GM18868 (cell line): ENCODE results near the gene GRIP1.

Source experiments
- ATAC-seq: cut with Tn5 transposase; IDR thresholded peaks from one replicate; pipeline ENCODE4 v1.9.1; 2021; ENCODE audit warnings: mild to moderate bottlenecking, moderate library complexity; ENCODE audit not compliant: unreplicated experiment

The GRIP1 gene

DNA sequence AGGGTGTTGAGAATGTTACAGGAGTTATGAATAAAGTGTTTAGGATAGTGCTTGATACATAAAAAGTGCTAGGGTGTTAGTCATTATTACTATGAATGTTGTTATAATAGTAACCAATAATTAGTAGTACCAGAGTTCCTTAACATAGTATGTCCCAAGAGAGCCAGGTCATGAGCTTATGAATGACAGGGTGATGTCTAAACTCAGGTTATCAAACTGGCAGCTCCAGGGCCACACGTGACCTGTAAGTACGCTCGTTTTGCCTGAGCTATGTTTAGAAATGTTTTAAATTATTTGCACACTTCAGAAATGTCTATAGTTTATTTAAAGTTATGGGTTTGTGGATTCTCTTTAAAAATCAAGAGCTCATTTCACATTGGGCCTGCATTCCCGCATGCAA, 14.1 kb upstream of the GRIP1 start:
- no peak for ATAC-seq

DNA sequence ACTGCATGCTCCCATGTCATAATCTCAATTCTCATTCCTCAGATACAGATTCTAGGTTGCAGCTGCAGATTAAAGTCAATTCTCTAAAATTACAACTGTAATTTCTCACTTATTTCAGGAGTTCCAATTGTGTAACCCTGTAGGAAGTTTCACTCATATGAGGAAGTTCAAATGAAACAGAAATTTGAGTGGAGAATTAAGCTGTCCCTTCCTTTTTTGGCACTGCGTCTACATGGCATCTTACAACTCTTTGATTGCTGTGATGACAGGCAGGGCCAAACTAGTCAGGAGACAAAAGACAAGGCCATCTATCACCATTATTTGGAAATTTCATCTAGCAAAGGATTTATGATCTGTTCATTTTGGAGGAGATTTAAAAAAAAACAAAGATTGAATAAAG, 13.3 kb upstream of the GRIP1 start:
- ATAC-seq: no peak

DNA sequence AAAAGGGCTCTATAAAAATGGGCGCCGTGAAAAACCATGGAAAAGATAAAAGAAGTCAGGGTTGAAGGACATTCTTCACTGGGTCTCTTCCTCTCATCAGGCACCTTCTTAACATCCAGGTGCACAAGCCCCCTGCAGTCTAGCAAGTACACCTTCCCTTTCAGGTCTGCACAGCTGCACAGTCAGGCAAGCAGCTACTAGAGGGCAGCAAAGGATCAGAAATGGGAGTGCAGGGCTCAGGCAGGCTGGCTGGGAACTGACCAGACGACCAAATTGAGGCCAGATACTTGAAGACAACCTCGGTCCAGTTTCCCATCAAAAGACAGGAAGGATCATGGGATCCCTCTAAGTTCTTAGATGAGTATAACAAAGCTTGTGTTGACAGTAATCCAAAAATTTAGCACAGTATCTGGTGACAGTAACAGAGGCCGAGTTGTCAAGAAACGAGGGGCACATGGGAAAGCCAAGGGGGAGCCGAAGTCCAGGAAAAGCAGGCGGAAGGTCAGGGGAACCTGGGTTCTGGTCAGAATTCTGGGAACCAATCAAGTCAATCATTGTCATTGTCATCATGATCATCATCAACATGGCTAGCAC, 10.1 kb upstream of the GRIP1 start:
- ATAC-seq: peak; percentile 71

DNA sequence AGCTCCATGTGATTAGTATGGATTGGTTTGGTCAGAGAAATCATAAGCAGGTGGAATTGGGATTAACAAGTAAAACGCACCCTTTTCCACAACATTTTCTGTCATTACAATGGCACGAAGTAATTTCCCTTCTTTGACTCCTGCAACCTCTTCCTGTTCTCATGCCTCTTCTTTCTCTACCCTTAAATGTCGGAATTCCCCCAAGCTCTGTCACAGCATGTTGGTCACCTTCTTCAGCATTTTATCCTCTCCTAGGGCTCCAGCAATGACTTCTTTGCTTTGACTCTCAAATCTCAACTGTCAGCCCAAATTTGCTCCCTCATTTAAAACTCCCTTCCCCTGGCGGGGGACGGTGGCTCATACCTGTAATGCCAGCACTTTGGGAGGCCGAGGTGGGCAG, 5.3 kb upstream of the GRIP1 start:
- ATAC-seq: no peak

DNA sequence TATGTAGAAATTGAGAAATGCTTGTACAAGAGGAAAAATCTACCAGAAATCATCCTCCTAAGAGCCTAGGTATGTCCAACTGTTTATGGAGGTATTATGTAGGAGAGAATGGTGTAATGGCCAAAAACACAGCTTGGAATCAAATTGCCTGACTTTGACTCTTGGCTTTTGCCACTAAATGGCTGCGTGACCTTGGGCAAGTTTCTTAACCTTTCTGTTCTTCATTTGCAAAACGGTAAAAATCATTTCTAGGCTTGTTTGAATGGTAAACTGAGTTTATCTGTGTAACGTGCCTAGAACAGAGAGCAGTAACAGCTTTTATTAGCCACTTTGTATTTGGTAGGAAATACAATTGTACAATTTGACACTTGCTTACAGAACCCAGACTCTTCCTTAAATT, 4.9 kb upstream of the GRIP1 start:
- ATAC-seq: no peak

DNA sequence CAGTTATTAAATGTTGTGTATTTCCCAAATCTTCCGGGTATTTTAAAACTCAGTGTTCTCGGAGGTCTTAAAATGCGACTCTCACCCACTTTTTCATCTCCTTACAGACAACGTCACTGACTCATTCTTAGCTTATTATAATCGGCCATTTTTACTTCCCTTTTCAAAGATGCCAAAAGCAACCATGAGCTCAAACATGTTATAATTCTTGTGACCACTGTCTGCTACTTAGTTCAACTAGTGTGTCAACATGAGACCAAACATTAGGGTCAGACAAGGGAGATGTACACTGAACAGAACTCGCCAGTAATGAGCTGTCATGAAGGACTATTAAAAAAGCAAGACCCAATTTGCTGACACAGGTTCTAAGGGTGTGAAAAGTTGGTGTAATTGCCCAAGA, 4.2 kb upstream of the GRIP1 start:
- ATAC-seq: peak; percentile 50

DNA sequence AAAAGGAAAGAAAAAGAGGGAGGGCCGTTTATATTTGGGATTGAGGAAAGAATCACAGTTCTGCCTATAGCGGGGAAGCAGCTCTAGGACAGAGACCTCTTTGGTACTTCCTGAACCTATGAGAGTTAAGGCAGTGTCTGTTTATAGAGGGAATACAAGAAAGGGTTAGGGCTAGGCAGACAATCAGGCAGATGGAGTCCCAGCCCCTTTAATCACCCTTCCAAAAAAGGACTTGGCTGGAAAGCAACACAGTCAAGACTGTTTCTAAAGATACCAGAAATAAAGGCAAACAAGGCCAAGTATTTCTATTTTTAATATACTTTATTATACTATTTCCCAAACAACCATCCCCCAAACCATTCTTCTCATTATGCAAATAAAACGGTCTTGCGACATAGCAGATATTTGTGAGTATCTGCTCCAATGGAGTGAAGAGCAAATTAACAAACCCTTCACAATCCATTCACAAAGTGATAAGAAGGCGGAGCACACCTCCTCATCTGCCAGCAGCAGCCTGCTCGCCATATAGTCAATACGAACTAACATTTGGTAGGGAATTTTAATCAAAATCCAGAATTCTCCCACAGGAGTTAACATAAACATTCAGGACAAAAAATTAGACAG, 697 bp upstream of the GRIP1 start:
- ATAC-seq: no peak

DNA sequence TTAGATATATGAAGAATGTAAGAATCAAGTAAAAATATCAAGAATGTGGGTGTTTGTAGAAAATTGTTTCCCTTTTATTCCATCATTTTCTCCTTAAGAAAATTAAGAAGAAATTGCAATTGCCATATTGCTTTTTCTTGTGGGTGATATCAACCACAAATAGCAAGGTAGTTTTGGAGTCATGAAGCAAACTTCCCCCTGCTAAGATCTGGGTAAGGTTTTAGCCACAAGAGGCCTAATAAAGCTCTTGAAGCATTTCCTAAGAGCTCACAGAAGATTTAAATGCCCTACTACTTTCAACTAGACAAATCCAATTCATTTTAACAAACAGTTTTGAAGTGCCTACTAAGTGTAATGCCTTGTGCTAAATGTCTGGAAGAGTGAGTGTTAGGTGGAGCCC, 2.6 kb downstream of the GRIP1 start:
- peak; percentile 50 for ATAC-seq

DNA sequence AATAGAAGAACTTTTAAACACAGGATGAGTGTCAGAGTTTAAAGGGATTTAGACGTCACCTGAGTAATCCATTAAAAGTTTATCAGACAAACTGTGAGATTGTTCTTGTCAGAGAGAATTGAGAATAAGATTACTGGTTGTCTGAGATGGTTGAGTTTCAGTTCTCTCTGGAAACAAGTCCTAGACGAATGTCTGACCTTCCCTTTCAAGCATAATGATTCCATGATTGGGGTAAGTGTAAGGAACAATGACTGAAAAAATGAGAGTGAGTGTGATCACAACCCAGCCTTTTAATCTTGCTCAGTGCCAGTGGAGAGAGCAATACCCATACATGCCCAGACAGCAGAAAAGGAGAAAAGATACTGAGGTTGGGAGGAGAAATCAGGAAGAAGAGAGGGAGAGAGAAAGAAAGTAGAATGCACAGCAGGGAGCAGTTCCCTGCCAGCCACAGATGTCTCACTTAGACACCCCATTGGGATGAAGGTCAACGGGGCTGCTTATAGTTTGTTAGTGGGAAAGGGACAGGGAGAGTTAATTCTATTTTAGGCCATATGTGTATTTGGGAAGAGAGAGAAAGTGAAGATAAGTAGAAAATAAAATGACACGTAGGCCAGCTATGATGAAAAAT, 4.3 kb downstream of the GRIP1 start:
- no peak for ATAC-seq

DNA sequence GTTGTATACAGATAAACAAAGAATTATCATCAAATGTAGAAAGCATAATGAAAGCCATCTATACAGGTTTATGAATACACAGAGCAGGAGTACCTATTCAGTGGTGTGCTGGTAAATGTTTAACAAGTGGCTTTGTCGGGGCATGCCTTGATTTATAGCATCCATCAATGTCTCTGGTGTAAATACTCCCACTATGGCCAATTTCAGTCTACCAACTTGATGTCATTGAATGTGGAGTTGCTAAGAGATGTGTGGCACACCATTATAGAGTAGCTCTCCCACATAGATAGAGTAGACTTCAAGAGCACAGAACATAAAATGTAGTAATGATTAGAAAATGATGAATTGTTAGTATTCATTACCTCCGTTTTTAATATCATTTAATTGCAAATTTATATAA, 9.3 kb downstream of the GRIP1 start:
- no peak for ATAC-seq

DNA sequence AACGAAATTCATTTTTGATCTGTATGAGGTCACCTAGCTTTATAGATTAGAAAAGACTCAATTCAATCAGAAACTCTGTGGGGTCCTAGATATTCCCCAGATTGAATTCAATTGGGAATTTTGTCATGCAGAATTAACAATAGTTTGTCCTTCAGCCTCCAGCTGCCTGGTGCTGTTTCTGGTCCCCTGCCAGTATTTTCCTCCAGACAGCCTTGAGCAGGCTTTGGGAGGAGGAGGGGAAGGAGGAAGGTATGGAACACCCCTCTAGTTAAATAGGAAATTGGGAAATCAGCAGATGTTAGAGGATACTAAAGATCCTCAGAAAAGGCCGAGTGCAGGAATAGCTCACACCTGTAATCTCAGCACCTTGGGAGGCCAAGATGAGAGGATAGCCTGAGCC, 10.6 kb downstream of the GRIP1 start:
- no peak for ATAC-seq

DNA sequence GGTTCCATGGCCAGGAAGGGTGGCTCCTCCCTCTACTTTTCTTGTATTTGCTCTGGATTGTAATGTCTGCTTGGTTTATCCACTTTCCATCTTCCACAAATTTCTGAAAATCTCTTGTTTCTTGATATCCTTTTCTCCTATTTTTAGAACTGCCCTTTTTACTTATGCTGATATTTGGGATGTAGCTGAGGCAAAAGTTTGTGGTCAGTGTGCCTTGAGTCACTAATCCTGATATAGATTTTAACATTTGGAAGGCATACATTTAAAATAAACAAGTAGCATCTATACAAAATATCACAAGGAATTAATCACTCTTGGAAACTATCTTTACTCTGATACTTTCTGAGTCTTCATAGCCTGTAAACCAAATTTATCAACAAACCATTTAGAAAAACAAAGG, 11.0 kb downstream of the GRIP1 start:
- no peak for ATAC-seq

DNA sequence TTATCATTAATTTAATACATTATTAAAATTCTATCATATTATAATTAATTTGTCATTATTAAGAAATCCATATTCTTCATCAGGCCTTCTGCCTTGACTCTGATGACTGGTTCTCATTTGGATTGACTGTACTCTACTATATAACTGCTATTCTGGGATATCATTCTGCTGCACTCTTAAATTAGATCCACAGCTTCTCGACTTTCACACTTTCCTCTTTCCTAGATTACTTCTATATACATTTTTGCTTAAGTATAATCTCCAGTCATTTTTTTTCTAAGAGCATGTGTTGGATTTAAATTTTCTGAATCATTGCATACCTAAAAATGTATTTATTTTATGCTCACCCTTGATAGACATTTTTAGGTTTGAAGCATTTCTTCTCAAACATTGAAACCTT, 12.4 kb downstream of the GRIP1 start:
- ATAC-seq: no peak

DNA sequence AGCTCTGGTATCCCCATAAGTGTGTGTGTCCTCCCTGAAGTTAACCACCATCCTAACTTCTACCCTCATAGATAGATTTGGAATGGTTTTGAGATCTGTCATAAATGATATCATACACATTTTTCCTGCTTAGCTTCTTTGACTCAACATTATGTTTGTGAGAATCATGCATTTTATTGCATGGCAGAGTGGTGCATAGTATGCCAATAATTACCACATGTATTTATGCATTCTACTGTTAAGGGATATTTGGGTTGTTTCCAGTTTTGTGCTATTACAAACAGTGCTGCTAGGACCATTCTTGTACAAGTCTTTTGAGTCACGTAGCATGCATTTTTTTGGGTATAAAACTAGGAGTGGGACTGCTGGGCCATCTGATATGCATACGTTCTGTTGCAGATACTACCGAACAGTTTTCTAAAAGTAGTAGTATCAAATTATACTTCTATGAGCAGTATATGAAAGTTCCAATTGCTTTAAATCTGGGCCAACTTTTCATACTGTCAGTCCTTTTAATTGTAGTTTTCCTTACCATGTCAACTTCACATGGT, 13.4 kb downstream of the GRIP1 start:
- no peak for ATAC-seq

DNA sequence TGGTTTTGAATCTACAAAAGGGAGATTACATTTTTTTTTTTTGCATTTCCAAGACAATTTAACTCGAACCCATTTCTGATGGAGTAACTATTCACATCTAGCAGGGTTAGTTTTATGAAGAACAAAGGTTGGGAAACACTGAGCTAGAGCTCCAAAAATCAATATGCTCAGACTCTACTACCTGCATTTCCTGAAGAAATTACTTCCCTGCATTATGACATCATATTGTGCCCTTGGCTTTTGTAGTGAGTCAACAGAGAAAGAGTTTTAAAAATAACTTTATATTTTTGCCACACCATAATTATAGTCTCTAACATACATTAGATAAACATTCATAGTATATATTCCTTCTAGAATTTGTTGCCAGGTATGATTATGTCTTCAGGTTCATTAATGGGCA, 14.8 kb downstream of the GRIP1 start:
- no peak for ATAC-seq

DNA sequence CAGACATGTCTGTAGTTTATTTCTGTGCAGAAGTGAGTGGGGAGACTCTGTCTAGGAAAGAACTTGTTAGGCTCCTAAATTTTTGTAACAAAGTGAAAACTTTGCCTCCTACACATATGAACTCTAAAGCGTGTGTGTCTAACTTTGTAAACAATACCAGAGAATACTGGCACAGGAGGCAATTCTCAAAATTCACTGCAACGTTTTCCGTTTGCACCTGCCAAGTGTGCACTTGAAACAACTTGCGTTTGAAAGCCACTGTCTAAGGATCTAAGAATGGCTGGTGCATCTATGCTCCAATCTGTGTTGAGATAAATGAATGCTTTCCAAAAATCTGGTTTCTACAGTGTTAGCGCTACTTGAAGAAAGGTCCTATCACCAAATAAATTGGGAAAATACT, 15.3 kb downstream of the GRIP1 start:
- ATAC-seq: no peak

DNA sequence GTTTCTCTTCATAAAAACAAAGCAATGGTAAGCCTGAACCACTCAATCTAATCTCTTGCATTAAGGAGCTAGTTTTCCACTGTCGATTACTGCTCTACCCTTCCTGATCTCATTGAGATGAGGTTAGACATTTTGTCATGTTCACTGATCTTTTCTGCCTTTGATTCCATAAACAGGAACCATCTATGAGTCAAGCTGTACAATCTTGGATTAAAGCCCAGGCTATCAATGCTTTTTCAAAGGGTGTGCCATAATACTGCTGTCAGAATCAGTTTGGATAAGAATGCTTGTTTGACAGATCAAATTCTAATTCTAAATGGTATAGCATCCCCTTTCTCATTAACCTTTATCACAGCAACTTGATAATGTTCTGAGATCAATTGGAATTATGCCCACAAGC, 16.1 kb downstream of the GRIP1 start:
- no peak for ATAC-seq

DNA sequence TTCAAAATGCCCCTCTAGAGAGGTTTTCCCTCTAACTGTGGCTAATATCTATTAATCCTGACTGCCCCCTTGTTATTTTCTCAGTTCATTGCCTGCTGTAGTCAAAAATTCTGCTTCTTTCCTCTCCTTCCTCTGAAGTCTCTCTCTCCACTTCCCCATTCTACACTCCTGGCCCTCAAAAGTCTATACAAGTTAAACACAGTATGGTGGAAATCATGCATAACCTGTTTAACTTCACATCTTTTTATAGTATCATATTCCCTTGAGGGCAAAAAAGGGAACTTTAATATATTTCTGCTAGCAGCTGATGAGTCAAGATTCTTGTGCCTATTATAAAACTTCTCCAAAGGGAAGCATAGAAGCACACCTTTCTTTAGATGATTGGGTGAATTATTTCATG, 16.7 kb downstream of the GRIP1 start:
- peak; percentile 60 for ATAC-seq

DNA sequence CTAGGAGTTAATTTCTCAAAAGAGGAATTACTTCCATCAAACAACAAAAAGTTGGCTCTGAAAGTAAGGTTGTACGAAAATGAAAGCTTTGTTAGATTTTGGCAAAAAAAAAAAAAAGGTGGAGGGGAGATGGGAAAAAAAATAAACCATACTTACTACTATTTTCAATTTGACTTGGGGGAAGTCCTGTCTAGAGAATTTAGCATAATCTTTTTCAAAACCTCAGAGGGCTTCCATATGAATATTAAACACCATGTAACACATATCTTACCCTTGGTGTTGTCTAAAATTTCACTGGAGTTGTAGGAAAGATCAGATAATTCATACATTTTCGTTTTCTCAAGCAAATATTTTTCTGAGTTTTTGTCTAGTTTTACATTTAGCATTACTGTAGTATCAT, 17.5 kb downstream of the GRIP1 start:
- ATAC-seq: no peak

DNA sequence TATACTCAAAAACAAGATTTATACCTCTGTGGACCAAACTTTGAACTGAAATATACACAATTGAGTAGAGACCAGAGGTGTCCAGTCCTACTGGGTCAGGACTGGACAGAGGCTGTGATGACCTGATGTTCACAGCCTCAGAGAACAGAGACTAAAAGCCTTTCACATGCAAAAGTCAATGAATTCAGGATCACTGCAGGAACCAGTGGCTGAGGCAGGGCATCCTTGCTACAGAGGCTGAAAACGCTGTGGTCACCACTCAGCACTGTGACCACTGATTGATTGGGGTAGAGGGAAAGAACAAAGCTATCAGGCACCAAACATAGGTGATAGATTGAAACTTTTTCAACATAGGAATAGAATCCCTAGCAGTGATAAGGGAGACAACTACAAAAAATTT, 25.1 kb downstream of the GRIP1 start:
- no peak for ATAC-seq

DNA sequence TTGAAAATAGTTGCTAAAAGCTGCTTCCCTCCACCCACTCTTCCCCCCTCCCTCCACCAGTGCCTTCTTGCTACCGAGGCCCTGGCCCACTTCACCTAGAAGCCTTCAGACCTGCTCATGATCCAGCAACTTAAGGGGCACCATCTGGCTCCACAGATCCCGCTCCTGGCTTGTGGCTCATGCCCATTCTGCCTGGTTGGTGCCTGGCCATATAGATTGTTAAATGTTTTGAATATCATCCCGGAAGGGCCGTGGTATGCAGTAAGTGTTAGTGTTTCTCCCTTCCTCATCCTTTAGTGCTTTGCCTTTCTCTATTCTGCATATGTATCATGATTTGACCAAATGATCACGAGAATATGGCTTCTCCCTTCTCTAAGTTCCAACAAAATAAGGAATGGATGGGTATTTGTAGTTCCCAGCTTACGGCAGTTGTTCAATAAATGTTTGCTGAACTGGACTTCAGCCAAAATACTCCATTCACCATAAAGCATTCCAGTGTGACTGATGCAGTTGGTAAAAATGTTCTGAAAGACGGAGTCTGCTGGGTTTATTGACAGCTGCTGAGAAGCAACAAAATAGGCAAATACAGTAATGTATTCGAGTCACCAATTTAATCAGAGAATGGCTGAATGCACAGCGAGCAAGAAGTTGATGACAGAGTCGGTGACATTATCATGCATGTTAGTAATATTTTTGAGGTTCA, 30.7 kb downstream of the GRIP1 start:
- no peak for ATAC-seq
